KBM-7 (cell line): ENCODE data around the gene DOP1A.

Experiments used
- DNase-seq: peaks from one replicate; pipeline ENCODE4 v3.0.0-alpha.2; 2015
- in situ Hi-C: fragments of 300-500 bp; cut with MboI; formaldehyde crosslinking; loops from 2 replicates; pipeline ENCODE4 v1.14.3; 2020; ENCODE audit warnings: low sequenced_read_pairs, low pct_unique_long_range_greater_than_20kb, mixed read lengths

Gene DOP1A

GRCh38 chr6:83127976-83128375, 60.5 kb downstream of the DOP1A start:
- no peak for DNase-seq
- in situ Hi-C loops, result no loop called here

DNA sequence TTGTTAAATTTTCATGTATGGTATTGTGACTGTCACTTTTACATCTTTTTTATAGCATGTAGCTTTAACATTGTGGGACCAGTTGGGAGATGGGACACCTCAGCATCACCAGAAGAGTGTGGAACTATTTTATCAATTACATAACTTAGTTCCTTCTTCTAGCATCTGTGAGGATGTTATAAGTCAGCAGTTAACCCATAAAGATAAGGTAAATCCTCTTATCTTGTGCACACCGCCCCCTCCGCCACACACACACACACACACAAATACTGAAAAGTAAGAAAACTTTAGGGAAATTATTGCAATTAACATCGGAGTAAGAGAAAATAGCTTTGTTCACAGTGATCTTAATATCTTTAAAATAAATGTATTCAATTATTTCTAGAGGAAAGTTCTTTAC, 64.7 kb downstream of the DOP1A start:
- in situ Hi-C loops, result no loop called here
- DNase-seq, result no peak

DNA sequence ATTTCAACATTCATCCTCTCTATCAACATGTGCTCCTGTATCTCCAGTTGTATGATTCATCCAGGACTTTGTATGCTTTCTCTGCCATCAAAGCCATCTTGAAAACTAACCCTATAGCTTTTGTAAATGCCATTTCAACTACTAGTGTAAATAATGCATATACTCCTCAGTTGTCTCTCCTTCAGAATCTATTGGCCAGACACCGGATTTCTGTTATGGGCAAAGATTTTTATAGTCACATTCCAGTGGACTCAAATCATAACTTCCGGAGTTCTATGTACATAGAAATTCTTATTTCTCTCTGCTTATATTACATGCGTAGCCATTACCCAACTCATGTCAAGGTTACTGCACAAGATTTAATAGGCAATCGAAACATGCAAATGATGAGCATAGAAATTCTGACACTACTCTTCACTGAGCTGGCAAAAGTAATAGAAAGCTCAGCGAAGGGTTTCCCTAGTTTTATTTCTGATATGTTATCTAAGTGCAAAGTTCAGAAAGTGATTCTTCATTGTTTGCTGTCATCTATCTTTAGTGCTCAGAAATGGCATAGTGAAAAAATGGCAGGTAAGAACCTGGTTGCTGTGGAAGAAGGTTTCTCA, 70.7 kb downstream of the DOP1A start:
- in situ Hi-C loops, result no loop called here
- no peak for DNase-seq

DNA sequence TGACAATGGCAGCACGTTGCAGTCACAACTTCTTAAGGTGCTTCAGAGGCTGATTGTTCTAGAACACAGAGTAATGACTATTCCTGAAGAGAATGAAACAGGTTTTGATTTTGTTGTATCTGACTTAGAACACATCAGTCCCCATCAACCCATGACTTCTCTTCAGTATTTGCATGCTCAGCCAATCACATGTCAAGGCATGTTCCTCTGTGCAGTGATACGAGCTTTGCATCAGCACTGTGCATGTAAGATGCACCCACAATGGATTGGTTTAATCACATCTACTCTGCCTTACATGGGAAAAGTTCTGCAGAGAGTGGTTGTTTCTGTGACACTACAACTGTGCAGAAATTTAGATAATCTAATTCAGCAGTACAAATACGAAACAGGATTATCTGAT, 71.3 kb downstream of the DOP1A start:
- in situ Hi-C loops, result no loop called here
- no peak for DNase-seq

DNA sequence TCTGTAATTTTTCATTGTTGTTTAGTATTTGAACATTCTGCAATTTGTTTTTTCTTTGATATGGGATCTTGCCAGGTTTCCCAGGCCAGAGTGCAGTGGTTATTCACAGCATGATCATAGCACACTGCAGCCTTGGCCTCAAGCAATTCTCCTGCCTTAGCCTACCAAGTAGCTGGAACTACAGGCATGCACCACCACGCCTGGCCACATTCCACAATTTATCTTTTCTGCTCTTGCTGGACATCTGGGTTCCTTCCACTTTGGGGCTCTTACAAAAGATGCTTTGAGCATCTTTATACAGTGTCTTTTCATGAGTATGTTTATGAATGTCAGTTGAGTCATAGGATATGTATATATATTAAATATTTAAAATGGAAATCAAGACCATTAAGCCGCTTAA, 83.6 kb downstream of the DOP1A start:
- in situ Hi-C loops, result no loop called here
- no peak for DNase-seq

GRCh38 chr6:83152913-83153312, 85.4 kb downstream of the DOP1A start:
- in situ Hi-C loops, result no loop called here
- DNase-seq, result no peak

DNA sequence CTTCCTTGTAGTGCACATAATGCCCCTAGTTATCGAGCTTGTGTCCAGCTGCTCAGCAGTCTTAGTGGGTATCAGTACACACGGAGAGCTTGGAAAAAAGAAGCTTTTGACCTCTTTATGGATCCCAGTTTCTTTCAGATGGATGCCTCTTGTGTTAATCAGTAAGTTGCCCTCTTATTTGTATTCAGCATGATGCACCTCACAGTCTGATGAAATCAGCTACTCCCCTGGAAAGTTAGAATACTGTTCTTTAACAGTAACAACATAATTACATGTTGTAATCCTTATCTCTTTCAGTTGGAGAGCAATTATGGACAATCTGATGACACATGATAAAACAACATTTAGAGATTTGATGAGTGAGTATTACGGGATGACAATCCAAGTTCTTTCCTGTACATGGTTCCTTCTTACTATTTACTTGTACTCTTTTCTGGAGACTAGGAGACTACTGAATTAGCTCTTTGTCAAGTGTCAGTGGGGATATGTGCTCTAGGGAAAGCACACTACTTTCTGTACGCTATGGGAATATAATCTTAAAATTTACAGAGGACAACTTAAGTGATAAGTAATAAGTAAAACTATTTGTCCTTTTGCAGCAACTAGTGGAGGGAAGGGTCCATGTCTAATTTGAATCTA, 86.5 kb downstream of the DOP1A start:
- in situ Hi-C loops, result no loop called here
- no peak for DNase-seq

DNA sequence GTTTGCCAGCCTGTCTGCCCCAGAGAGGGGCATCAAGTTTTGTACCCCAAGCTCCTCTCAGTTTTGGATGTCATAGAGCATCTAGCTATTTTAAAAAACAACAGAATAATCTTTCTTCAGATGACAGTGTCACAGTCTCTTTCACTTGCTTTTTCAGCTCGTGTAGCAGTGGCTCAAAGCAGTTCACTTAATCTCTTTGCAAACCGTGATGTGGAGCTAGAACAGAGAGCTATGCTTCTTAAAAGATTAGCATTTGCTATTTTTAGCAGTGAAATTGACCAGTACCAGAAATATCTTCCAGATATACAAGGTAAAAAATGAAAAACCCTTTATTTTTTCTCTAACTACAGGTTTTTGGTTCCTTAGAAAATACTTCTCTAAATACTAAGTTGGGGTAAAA, 88.3 kb downstream of the DOP1A start:
- in situ Hi-C loops, result no loop called here

GRCh38 chr6:83160167-83160566, 92.7 kb downstream of the DOP1A start:
- in situ Hi-C loops, result no loop called here
- no peak for DNase-seq

More for the DNA sequence above, 88.3 kb downstream of the DOP1A start:
- no peak for DNase-seq

GRCh38 chr6:83167726-83168278, 100.3 kb downstream of the DOP1A start:
- DNase-seq, result no peak

DNA sequence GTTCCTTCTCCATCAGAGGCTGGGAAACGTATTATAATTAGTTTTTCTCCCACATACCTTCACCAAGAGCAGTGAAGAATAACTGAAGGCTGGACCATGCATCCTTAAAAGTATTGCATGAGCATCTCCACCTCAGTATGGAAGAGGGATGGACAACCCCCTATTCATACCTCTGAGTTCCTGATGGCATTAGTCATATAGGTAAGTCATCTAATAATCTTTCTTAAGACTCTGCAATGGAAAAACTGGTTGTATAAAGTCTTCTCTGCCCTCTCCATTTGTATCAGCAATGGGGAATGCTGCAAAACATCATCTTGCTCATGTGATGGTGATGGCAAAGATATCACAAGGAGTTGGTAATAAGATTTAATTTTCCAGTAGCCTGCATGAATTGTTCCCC, 101.1 kb downstream of the DOP1A start:
- no peak for DNase-seq
- in situ Hi-C loops, result no loop called here

More at GRCh38 chr6:83167726-83168278, 100.3 kb downstream of the DOP1A start:
- in situ Hi-C loops, result no loop called here

- in situ Hi-C loops, result no loop called here
- DNase-seq, result no peak
These were observed 101.6 kb downstream of the DOP1A start for GRCh38 chr6:83169106-83169505.

DNA sequence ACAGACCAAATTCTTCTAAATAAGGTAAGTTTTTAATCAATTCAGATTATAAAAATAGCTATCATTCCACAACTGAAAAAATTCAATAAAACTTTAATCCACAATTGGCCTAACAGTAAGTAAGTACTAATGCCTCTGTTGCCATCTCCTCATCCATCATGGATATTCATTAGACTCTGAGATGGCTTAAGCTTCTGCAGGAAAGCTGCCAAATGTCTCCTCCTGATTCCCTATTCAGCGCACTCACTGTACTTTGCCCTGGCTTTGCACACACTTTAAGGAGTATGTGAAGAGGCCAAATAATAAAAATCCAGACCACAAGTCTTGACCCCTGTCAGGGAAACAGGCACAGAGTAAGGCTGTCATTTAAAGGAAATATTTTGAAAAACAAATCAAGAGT, 102.0 kb downstream of the DOP1A start:
- in situ Hi-C loops, result no loop called here
- no peak for DNase-seq

GRCh38 chr6:83176246-83176645, 108.8 kb downstream of the DOP1A start:
- DNase-seq, result no peak
- in situ Hi-C loops, result no loop called here

GRCh38 chr6:83180426-83180950, 113.0 kb downstream of the DOP1A start:
- in situ Hi-C loops, result no loop called here
- no peak for DNase-seq

DNA sequence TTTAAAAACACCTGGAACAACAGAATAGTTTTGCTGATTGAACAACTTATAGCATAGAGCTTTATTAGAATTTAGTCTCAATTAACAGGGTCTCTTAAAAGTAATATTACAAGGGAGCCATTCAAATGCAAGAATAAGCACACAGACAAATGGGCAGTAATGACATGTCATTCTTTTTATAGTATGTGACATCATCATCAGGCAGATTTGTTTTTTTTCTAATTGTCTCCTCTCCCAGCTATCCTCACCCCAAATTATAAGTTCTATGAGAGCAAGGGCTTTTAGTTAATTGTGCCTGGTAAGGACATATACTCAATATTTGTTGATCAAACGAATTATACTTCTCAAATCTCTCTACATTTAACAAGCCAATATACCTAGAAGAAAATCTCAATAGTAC, 114.6 kb downstream of the DOP1A start:
- no peak for DNase-seq
- in situ Hi-C loops, result no loop called here

DNA sequence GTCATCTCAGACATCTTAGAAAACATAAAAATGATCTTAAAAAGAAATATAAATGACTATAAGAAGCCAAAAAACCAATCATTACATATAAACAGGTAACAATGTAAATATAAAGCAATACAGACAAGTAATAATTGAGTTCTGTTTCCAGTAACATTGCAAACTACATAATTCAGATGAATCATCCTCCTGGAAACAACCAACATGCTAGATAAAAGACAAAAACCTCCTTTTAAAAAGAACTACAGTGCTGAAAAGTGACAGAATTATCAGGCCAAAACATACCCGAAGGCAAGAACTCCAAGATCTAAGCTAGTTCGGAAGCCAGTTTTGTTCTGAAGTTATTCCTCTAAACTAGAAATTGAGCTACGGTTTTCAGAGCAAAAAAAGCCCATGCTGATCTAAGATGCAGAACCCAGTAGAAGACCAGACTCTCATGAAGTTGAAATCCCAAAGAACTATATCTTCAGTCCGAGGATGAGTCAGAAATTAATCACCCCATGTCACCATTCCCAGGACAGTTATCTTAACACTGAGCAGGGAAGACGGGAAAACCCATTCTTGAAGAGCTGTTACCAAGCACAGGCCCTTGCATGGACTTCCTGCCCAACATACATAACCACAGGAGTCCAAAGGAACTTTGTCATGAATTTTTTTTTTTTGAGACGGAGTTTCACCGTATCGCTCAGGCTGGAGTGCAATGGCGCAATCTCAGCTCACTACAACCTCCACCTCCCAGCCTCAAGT, 115.8 kb downstream of the DOP1A start:
- no peak for DNase-seq
- in situ Hi-C loops, result no loop called here

GRCh38 chr6:83185096-83185495, 117.6 kb downstream of the DOP1A start:
- in situ Hi-C loops, result no loop called here
- no peak for DNase-seq

DNA sequence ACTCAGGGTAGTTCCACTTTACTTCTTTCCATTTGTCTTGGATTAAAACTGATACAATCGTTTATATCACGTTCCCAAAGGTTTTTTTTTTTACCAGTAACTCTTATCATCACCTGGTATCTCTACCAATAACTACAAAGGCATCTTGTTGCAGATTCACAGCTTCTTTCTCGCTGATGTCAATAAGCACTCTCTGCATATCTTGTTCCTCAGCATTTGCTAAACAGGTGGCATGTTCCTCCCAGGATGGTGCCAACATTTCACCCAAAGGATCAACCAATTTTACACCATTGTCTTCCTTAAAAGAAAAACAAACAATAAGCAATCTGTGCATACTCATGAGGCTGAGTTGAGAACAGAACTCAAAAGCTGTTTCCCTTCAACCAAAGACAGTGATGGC, 121.0 kb downstream of the DOP1A start:
- DNase-seq, result no peak

GRCh38 chr6:83190626-83191025, 123.2 kb downstream of the DOP1A start:
- in situ Hi-C loops, result no loop called here
- DNase-seq, result no peak

More for the DNA sequence above, 121.0 kb downstream of the DOP1A start:
- in situ Hi-C loops, result no loop called here
